GM21515 (cell line): Measurements from ENCODE around the gene CDK11B.

Source experiments
- ATAC-seq: cut with Tn5 transposase; IDR thresholded peaks from one replicate; pipeline ENCODE4 v1.9.1; 2021; ENCODE audit not compliant: unreplicated experiment

CDK11B gene

GRCh38 chr1:1628754-1629429 is 29.9 kb downstream of the CDK11B start:
- ATAC-seq: no peak

GRCh38 chr1:1627829-1628753 is 30.7 kb downstream of the CDK11B start:
- no peak for ATAC-seq

- ATAC-seq: no peak
These were observed 31.5 kb downstream of the CDK11B start for GRCh38 chr1:1627261-1627828.

- no peak for ATAC-seq
These were observed 32.3 kb downstream of the CDK11B start for GRCh38 chr1:1626207-1627141.

- no peak for ATAC-seq
These were observed 33.0 kb downstream of the CDK11B start for GRCh38 chr1:1625824-1626206.

GRCh38 chr1:1625404-1625775 is 33.4 kb downstream of the CDK11B start:
- ATAC-seq: no peak

GRCh38 chr1:1624443-1625403 is 34.1 kb downstream of the CDK11B start:
- no peak for ATAC-seq

GRCh38 chr1:1623631-1624442 is 35.0 kb downstream of the CDK11B start:
- ATAC-seq: no peak

GRCh38 chr1:1623181-1623630 is 35.6 kb downstream of the CDK11B start:
- ATAC-seq: no peak

GRCh38 chr1:1622788-1623094 is 36.1 kb downstream of the CDK11B start:
- ATAC-seq: no peak

- ATAC-seq: no peak
These were observed 36.6 kb downstream of the CDK11B start for GRCh38 chr1:1622010-1622787.

GRCh38 chr1:1621173-1622009 is 37.4 kb downstream of the CDK11B start:
- no peak for ATAC-seq

GRCh38 chr1:1620433-1621139 is 38.2 kb downstream of the CDK11B start:
- ATAC-seq: no peak

GRCh38 chr1:1619917-1620361 is 38.9 kb downstream of the CDK11B start:
- ATAC-seq: no peak

- no peak for ATAC-seq
These were observed 40.3 kb downstream of the CDK11B start for GRCh38 chr1:1618396-1619068.

- ATAC-seq: no peak
These were observed 40.9 kb downstream of the CDK11B start for GRCh38 chr1:1617925-1618324.
